SJCRH30 (cell line): ENCODE results near the gene BCO1. TPM values are rescaled to one million over a fixed set of nuclear protein-coding genes. Genes with fewer than 3 reads are reported as not detected.
A peak's percentile ranks its signal among the peaks of the same experiment; 100 is the strongest.

Experiments used
- DNase-seq, 2 experiments: peaks; one replicate each; pipeline ENCODE4 v3.0.0-alpha.2; 2015 to 2020
- H3K27ac ChIP-seq: fragments of 250-450 bp; sonication (Bioruptor Pico); 2 replicates; pipeline ENCODE4 v1.5.1; 2020; ENCODE audit warnings: mild to moderate bottlenecking, moderate library complexity
- H3K27me3 ChIP-seq: fragments of 250-450 bp; sonication (Bioruptor Pico); 2 replicates; pipeline ENCODE4 v1.5.1; 2020; ENCODE audit warnings: mild to moderate bottlenecking, moderate library complexity
- H3K36me3 ChIP-seq: fragments of 250-450 bp; sonication (Bioruptor Pico); 2 replicates; pipeline ENCODE4 v1.5.1; 2020; ENCODE audit warnings: mild to moderate bottlenecking, moderate library complexity
- H3K4me1 ChIP-seq: fragments of 250-450 bp; sonication (Bioruptor Pico); 2 replicates; pipeline ENCODE4 v1.5.1; 2020; ENCODE audit warnings: mild to moderate bottlenecking, moderate library complexity
- H3K4me3 ChIP-seq: fragments of 250-450 bp; sonication (Bioruptor Pico); 2 replicates; pipeline ENCODE4 v1.5.1; 2020; ENCODE audit warnings: mild to moderate bottlenecking, moderate library complexity
- H3K9me3 ChIP-seq: fragments of 250-450 bp; sonication (Bioruptor Pico); replicated peaks from 2 replicates; pipeline ENCODE4 v1.5.1; 2020; ENCODE audit warnings: mild to moderate bottlenecking, moderate library complexity
- total RNA-seq: library from RNA; depleted of rRNA; stranded (reverse); fragments of >200 nt; shearing (Covaris generic); gene quantifications from 2 replicates; pipeline ENCODE4 v1.2.3, GENCODE V29; 2014; rRNA removed

The BCO1 gene, protein sequence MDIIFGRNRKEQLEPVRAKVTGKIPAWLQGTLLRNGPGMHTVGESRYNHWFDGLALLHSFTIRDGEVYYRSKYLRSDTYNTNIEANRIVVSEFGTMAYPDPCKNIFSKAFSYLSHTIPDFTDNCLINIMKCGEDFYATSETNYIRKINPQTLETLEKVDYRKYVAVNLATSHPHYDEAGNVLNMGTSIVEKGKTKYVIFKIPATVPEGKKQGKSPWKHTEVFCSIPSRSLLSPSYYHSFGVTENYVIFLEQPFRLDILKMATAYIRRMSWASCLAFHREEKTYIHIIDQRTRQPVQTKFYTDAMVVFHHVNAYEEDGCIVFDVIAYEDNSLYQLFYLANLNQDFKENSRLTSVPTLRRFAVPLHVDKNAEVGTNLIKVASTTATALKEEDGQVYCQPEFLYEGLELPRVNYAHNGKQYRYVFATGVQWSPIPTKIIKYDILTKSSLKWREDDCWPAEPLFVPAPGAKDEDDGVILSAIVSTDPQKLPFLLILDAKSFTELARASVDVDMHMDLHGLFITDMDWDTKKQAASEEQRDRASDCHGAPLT
- not detected in 2 replicates for total RNA-seq

DNA sequence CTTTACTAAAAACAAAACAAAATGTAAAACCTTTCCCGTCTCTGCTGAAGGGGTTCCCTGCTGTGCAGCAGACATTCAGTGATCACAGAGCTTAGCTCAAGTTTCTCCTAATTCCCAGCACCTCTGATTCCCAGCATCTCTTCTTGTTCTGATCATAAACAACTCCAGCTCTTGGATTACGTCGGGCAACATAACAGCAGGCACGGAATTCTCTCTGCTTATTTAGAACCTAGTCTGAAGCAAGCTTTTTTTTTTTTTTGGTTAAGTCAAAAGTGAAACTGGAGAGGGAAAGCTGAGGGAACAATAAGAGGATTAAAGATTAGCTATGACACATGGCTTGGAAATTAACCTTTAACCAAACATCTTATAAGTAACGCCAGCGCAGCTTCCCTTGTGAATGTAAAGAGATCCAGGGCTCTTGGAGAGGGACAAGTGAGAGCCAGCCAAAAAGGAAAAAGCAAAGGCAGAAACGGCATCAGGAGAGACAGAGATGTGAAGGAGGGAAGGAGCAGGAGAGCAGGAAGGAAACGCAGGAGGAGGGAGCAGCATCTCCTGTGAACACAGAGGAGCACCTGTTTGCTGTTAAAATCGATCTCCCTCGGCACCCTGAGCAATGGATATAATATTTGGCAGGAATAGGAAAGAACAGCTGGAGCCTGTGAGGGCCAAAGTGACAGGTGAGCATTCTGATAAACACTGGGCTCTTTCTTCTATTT is at the start of gene BCO1:
TSS of gene BCO1 (plus strand) at position 394 of the 716 bp plus-strand sequence. CDS start at position 614, 220 bp downstream.
- H3K4me1 ChIP-seq, result peaks cover 15% of the 10 kb centered on the region
- no peaks in the 10 kb centered on the region for H3K9me3 ChIP-seq
- H3K36me3 ChIP-seq, result no peaks in the 10 kb centered on the region
- DNase-seq, result peak; percentile 48 to 83
- peak within 1 kb of the TSS; percentile 19 for H3K4me3 ChIP-seq
- no peaks in the 10 kb centered on the region for H3K27me3 ChIP-seq
- H3K27ac ChIP-seq, result peak within 1 kb of the TSS; percentile 91

- H3K4me1 ChIP-seq, result peaks cover 4% of the 10 kb centered on the region
- H3K4me3 ChIP-seq, result peak overlapping the region; percentile 7; the same call in 1 of the 2 replicates
- no peaks in the 10 kb centered on the region for H3K9me3 ChIP-seq
- H3K36me3 ChIP-seq, result no peaks in the 10 kb centered on the region
- H3K27me3 ChIP-seq, result no peaks in the 10 kb centered on the region
- peak; percentile 39 to 45 for DNase-seq
- H3K27ac ChIP-seq, result no peak overlapping the region
Measured at GRCh38 chr16:81189100-81189664, 49.3 kb upstream of the BCO1 start.

GRCh38 chr16:81190667-81191066 is 47.8 kb upstream of the BCO1 start:
- H3K36me3 ChIP-seq, result no peaks in the 10 kb centered on the region
- peaks cover 4% of the 10 kb centered on the region for H3K4me1 ChIP-seq
- DNase-seq, result peak in 1 of 2 experiments; percentile 34
- no peaks in the 10 kb centered on the region for H3K9me3 ChIP-seq
- no peak overlapping the region for H3K4me3 ChIP-seq
- H3K27me3 ChIP-seq, result no peaks in the 10 kb centered on the region
- no peak overlapping the region for H3K27ac ChIP-seq

- H3K27me3 ChIP-seq, result no peaks in the 10 kb centered on the region
- no peak overlapping the region for H3K4me3 ChIP-seq
- H3K4me1 ChIP-seq, result no peaks in the 10 kb centered on the region
- no peaks in the 10 kb centered on the region for H3K9me3 ChIP-seq
- H3K36me3 ChIP-seq, result no peaks in the 10 kb centered on the region
- DNase-seq, result no peak
- no peak overlapping the region for H3K27ac ChIP-seq
Measured at GRCh38 chr16:81195885-81196534, 42.5 kb upstream of the BCO1 start.

DNA sequence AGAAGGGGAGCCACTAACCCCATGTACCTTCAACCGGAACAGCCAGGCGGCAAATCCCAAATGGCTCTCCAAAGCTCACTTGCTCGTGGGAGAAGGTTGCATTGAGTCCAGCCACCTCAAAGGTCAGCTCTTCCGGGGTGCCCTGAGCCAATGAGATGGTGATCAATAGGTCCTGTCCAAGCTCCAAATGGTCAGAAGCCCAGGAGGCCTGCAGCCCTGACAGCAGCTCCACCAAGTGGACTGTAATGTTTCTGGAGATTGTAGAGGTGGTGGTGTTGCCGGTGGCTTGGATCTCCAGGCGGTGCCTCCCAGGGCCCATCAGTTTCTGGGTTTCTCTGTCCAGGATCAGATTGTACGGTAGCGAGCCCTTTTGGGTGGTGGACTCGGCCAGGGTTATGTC is 39.9 kb upstream of the BCO1 start:
- Histone ChIP-seq H3K4me1 (no peaks in the 10 kb centered on the region), H3K27ac (no peak overlapping the region), H3K4me3 (no peak overlapping the region), H3K27me3 (no peaks in the 10 kb centered on the region), H3K36me3 (no peaks in the 10 kb centered on the region), H3K9me3 (no peaks in the 10 kb centered on the region)
- DNase-seq, result no peak

GRCh38 chr16:81201267-81201666 is 37.2 kb upstream of the BCO1 start:
- H3K27ac ChIP-seq, result no peak overlapping the region
- H3K36me3 ChIP-seq, result no peaks in the 10 kb centered on the region
- no peaks in the 10 kb centered on the region for H3K27me3 ChIP-seq
- no peaks in the 10 kb centered on the region for H3K9me3 ChIP-seq
- no peak overlapping the region for H3K4me3 ChIP-seq
- no peaks in the 10 kb centered on the region for H3K4me1 ChIP-seq
- DNase-seq, result no peak

- H3K36me3 ChIP-seq, result no peaks in the 10 kb centered on the region
- no peak overlapping the region for H3K27ac ChIP-seq
- no peaks in the 10 kb centered on the region for H3K9me3 ChIP-seq
- H3K27me3 ChIP-seq, result no peaks in the 10 kb centered on the region
- H3K4me3 ChIP-seq, result no peak overlapping the region
- DNase-seq, result peak in 1 of 2 experiments; percentile 54
- no peaks in the 10 kb centered on the region for H3K4me1 ChIP-seq
Measured at GRCh38 chr16:81204798-81205680, 33.5 kb upstream of the BCO1 start.

- Histone ChIP-seq H3K36me3 (no peaks in the 10 kb centered on the region), H3K27ac (no peak overlapping the region), H3K9me3 (no peaks in the 10 kb centered on the region), H3K4me1 (no peaks in the 10 kb centered on the region), H3K27me3 (no peaks in the 10 kb centered on the region), H3K4me3 (no peak overlapping the region)
- DNase-seq, result no peak
Measured at GRCh38 chr16:81207076-81207475, 31.4 kb upstream of the BCO1 start.

- no peak overlapping the region for H3K27ac ChIP-seq
- no peaks in the 10 kb centered on the region for H3K36me3 ChIP-seq
- no peaks in the 10 kb centered on the region for H3K4me1 ChIP-seq
- no peak overlapping the region for H3K4me3 ChIP-seq
- no peaks in the 10 kb centered on the region for H3K9me3 ChIP-seq
- no peaks in the 10 kb centered on the region for H3K27me3 ChIP-seq
- no peak for DNase-seq
Measured at GRCh38 chr16:81210807-81211206, 27.7 kb upstream of the BCO1 start.

DNA sequence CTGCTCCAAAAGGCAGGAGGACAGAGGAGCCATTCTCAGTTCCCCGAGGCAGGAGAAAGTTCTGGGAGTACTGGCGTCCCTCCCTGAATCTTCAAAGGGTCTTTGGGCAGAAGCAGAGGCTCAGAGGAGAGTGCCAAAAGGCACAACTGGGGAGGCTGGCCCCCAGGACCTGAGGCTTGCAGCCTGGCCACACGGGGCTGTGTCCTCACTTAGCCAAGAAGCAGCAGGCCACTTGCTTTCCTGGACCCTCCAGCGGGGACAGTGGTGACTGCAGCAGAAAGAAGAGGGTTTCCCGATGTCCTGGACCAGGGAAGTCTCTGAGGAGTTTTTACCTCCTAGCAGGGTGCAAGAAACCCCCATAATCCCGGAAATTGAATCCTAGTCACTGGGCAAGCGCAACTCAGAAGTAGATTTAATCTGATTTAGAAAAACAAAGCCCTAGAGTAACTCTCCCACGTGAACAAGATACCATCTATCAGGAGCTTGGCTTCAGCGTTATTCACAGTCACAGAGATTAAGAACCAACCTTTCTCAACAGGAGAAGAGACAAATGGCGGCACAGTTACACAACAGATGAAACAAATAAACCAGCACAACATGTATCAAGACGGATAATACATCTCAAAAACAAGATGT is 25.5 kb upstream of the BCO1 start:
- no peak overlapping the region for H3K4me3 ChIP-seq
- H3K27me3 ChIP-seq, result no peaks in the 10 kb centered on the region
- H3K9me3 ChIP-seq, result no peaks in the 10 kb centered on the region
- DNase-seq, result no peak
- no peaks in the 10 kb centered on the region for H3K4me1 ChIP-seq
- no peaks in the 10 kb centered on the region for H3K36me3 ChIP-seq
- no peak overlapping the region for H3K27ac ChIP-seq

GRCh38 chr16:81214745-81215166 is 23.7 kb upstream of the BCO1 start:
- no peak overlapping the region for H3K4me3 ChIP-seq
- DNase-seq, result no peak
- no peaks in the 10 kb centered on the region for H3K36me3 ChIP-seq
- no peaks in the 10 kb centered on the region for H3K27me3 ChIP-seq
- H3K9me3 ChIP-seq, result no peaks in the 10 kb centered on the region
- no peaks in the 10 kb centered on the region for H3K4me1 ChIP-seq
- H3K27ac ChIP-seq, result no peak overlapping the region

DNA sequence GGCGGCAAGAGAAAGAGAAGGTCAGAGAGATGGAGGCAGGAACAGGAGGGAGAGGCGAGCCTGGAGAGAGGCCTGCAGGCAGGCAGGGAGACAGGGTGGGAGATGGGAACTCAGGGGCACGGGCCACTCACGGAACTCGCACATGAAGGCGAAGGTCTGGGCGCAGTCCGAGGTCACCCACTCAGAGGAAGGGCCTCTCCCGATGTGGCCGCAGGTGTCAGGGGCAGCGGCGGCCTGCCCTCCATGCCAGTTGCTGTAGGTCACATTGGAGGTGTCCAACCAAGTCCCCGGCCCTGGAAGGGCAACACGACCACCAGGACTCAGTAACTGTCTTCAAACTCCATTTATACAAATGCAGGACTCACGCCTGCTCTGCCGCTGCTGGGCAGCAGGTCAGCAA is 22.4 kb upstream of the BCO1 start:
- Histone ChIP-seq H3K4me1 (no peaks in the 10 kb centered on the region), H3K9me3 (no peaks in the 10 kb centered on the region), H3K27ac (no peak overlapping the region), H3K27me3 (no peaks in the 10 kb centered on the region), H3K4me3 (no peak overlapping the region), H3K36me3 (no peaks in the 10 kb centered on the region)
- DNase-seq, result no peak

- Histone ChIP-seq H3K4me1 (no peaks in the 10 kb centered on the region), H3K27ac (no peak overlapping the region), H3K27me3 (no peaks in the 10 kb centered on the region), H3K36me3 (no peaks in the 10 kb centered on the region), H3K4me3 (no peak overlapping the region), H3K9me3 (no peaks in the 10 kb centered on the region)
- no peak for DNase-seq
Measured at GRCh38 chr16:81216706-81217105, 21.8 kb upstream of the BCO1 start.
